Stimulated activated naive CD8-positive, alpha-beta T cell treated with anti-CD3 and anti-CD28 coated beads, Interleukin-15, amount 100 ng/mL, for 72 hours (primary cell): Measurements from ENCODE around the gene SYTL3.

ENCODE experiments used
- ATAC-seq: fragments of 150-1000 bp; cut with Tn5 transposase; 2 replicates; pipeline ENCODE4 v1.10.0; 2021; ENCODE audit warnings: mild to moderate bottlenecking, moderate library complexity
- DNase-seq, 2 donors: peaks; one replicate each; pipeline ENCODE4 v3.0.0; 2021 to 2022
- H3K27ac Mint-ChIP-seq, 2 donors: one replicate each; pipeline ENCODE4 v1.8.0; 2022; ENCODE audit warnings: mild to moderate bottlenecking in 2 of 2, mixed read lengths in 2 of 2, moderate library complexity in 2 of 2
- H3K27me3 Mint-ChIP-seq: one replicate; pipeline ENCODE4 v1.8.0; 2022; ENCODE audit warnings: mixed read lengths
- H3K4me1 Mint-ChIP-seq: one replicate; pipeline ENCODE4 v1.8.0; 2022; ENCODE audit warnings: mild to moderate bottlenecking, mixed read lengths
- H3K4me3 Mint-ChIP-seq, 2 donors: one replicate each; pipeline ENCODE4 v1.8.0; 2022; ENCODE audit warnings: mild to moderate bottlenecking in 2 of 2, mixed read lengths in 2 of 2, moderate library complexity in 1 of 2
- H3K9me3 Mint-ChIP-seq, 2 donors: one replicate each; pipeline ENCODE4 v1.8.0; 2022; ENCODE audit warnings: mixed read lengths in 2 of 2

The SYTL3 gene

GRCh38 chr6:158707120-158707820 is 57.4 kb downstream of the SYTL3 start:
- H3K27ac Mint-ChIP-seq: no peak overlapping the region
- no peak overlapping the region for H3K4me3 Mint-ChIP-seq
- no peak for ATAC-seq

GRCh38 chr6:158707821-158708195 is 58.0 kb downstream of the SYTL3 start:
- no peak for DNase-seq
- H3K27me3 Mint-ChIP-seq: no peaks in the 10 kb centered on the region
- ATAC-seq: no peak
- H3K9me3 Mint-ChIP-seq: no peaks in the 10 kb centered on the region
- H3K27ac Mint-ChIP-seq: no peak overlapping the region
- H3K4me3 Mint-ChIP-seq: no peak overlapping the region
- peaks cover 30% of the 10 kb centered on the region for H3K4me1 Mint-ChIP-seq

More at GRCh38 chr6:158707120-158707820, 57.4 kb downstream of the SYTL3 start:
- H3K9me3 Mint-ChIP-seq: no peaks in the 10 kb centered on the region
- no peak for DNase-seq
- H3K4me1 Mint-ChIP-seq: peaks cover 27% of the 10 kb centered on the region
- no peaks in the 10 kb centered on the region for H3K27me3 Mint-ChIP-seq

- no peaks in the 10 kb centered on the region for H3K9me3 Mint-ChIP-seq
- H3K4me1 Mint-ChIP-seq: peaks cover 31% of the 10 kb centered on the region
- no peak for DNase-seq
- H3K27me3 Mint-ChIP-seq: no peaks in the 10 kb centered on the region
- H3K27ac Mint-ChIP-seq: peak overlapping the region in 1 of 2 donors; percentile 64
- no peak for ATAC-seq
- no peak overlapping the region for H3K4me3 Mint-ChIP-seq
These were observed 58.4 kb downstream of the SYTL3 start for GRCh38 chr6:158708239-158708638.

- peaks cover 24% of the 10 kb centered on the region for H3K4me1 Mint-ChIP-seq
- no peak overlapping the region for H3K27ac Mint-ChIP-seq
- H3K27me3 Mint-ChIP-seq: no peaks in the 10 kb centered on the region
- no peak for DNase-seq
- ATAC-seq: no peak
- H3K4me3 Mint-ChIP-seq: no peak overlapping the region
- H3K9me3 Mint-ChIP-seq: no peaks in the 10 kb centered on the region
These were observed 60.0 kb downstream of the SYTL3 start for GRCh38 chr6:158709809-158710208.

GRCh38 chr6:158711264-158711663 is 61.4 kb downstream of the SYTL3 start:
- Mint-ChIP-seq H3K27ac (no peak overlapping the region), H3K4me1 (peaks cover 38% of the 10 kb centered on the region), H3K9me3 (no peaks in the 10 kb centered on the region), H3K4me3 (no peak overlapping the region), H3K27me3 (no peaks in the 10 kb centered on the region)
- no peak for ATAC-seq
- DNase-seq: no peak

- no peaks in the 10 kb centered on the region for H3K9me3 Mint-ChIP-seq
- H3K4me1 Mint-ChIP-seq: peaks cover 57% of the 10 kb centered on the region
- no peaks in the 10 kb centered on the region for H3K27me3 Mint-ChIP-seq
- H3K27ac Mint-ChIP-seq: peak overlapping the region in 1 of 2 donors; percentile 29
- ATAC-seq (no peak), DNase-seq (no peak)
- no peak overlapping the region for H3K4me3 Mint-ChIP-seq
These were observed 63.6 kb downstream of the SYTL3 start for GRCh38 chr6:158713469-158713868.

- DNase-seq: no peak
- H3K27me3 Mint-ChIP-seq: no peaks in the 10 kb centered on the region
- no peak for ATAC-seq
- H3K4me3 Mint-ChIP-seq: no peak overlapping the region
- H3K27ac Mint-ChIP-seq: no peak overlapping the region
- peaks cover 70% of the 10 kb centered on the region for H3K4me1 Mint-ChIP-seq
- no peaks in the 10 kb centered on the region for H3K9me3 Mint-ChIP-seq
These were observed 64.9 kb downstream of the SYTL3 start for GRCh38 chr6:158714706-158715105.

- Mint-ChIP-seq H3K27me3 (no peaks in the 10 kb centered on the region), H3K9me3 (no peaks in the 10 kb centered on the region), H3K4me1 (peaks cover 79% of the 10 kb centered on the region), H3K27ac (peak overlapping the region in 1 of 2 donors; percentile 88), H3K4me3 (no peak overlapping the region)
- no peak for DNase-seq
- no peak for ATAC-seq
These were observed 65.8 kb downstream of the SYTL3 start for GRCh38 chr6:158715330-158716311.

- peaks cover 72% of the 10 kb centered on the region for H3K4me1 Mint-ChIP-seq
- H3K27ac Mint-ChIP-seq: peak overlapping the region in 1 of 2 donors; percentile 74
- no peak for DNase-seq
- H3K9me3 Mint-ChIP-seq: no peaks in the 10 kb centered on the region
- H3K4me3 Mint-ChIP-seq: peak overlapping the region in 1 of 2 donors; percentile 51
- ATAC-seq: peak; percentile 45
- H3K27me3 Mint-ChIP-seq: no peaks in the 10 kb centered on the region
These were observed 67.8 kb downstream of the SYTL3 start for GRCh38 chr6:158717341-158718330.

GRCh38 chr6:158718461-158719046 is 68.7 kb downstream of the SYTL3 start:
- H3K27me3 Mint-ChIP-seq: no peaks in the 10 kb centered on the region
- ATAC-seq: no peak
- H3K4me3 Mint-ChIP-seq: no peak overlapping the region
- no peak for DNase-seq
- peaks cover 66% of the 10 kb centered on the region for H3K4me1 Mint-ChIP-seq
- peak overlapping the region in 1 of 2 donors; percentile 34 for H3K27ac Mint-ChIP-seq
- H3K9me3 Mint-ChIP-seq: no peaks in the 10 kb centered on the region

- DNase-seq: no peak
- Mint-ChIP-seq H3K27me3 (no peaks in the 10 kb centered on the region), H3K4me3 (no peak overlapping the region), H3K27ac (no peak overlapping the region), H3K4me1 (peaks cover 41% of the 10 kb centered on the region), H3K9me3 (no peaks in the 10 kb centered on the region)
- no peak for ATAC-seq
These were observed 72.4 kb downstream of the SYTL3 start for GRCh38 chr6:158722176-158722729.

- no peaks in the 10 kb centered on the region for H3K27me3 Mint-ChIP-seq
- no peak for ATAC-seq
- peaks cover 6% of the 10 kb centered on the region for H3K4me1 Mint-ChIP-seq
- H3K27ac Mint-ChIP-seq: no peak overlapping the region
- H3K9me3 Mint-ChIP-seq: no peaks in the 10 kb centered on the region
- no peak overlapping the region for H3K4me3 Mint-ChIP-seq
- no peak for DNase-seq
These were observed 75.8 kb downstream of the SYTL3 start for GRCh38 chr6:158725704-158726103.

GRCh38 chr6:158729906-158730540 is 80.2 kb downstream of the SYTL3 start:
- Mint-ChIP-seq H3K4me3 (no peak overlapping the region), H3K27ac (no peak overlapping the region), H3K27me3 (no peaks in the 10 kb centered on the region), H3K4me1 (no peaks in the 10 kb centered on the region), H3K9me3 (peaks cover 0 to 16% of the 10 kb centered on the region in 2 donors)
- DNase-seq (no peak), ATAC-seq (no peak)

GRCh38 chr6:158730541-158730907 is 80.7 kb downstream of the SYTL3 start:
- ATAC-seq (no peak), DNase-seq (no peak)
- Mint-ChIP-seq H3K4me3 (no peak overlapping the region), H3K27ac (peak overlapping the region in 1 of 2 donors; percentile 80), H3K4me1 (no peaks in the 10 kb centered on the region), H3K9me3 (peaks cover 0 to 16% of the 10 kb centered on the region in 2 donors), H3K27me3 (no peaks in the 10 kb centered on the region)
